Ascending aorta (tissue), 2 donors: ENCODE data around the gene DCHS1. TPM values are rescaled to one million over a fixed set of nuclear protein-coding genes. Genes with fewer than 3 reads are reported as not detected.

Source experiments
- DNase-seq, 2 donors: peaks; one replicate each; pipeline ENCODE4 v3.0.0-alpha.2; 2019; ENCODE audit warnings: low spot score in 2 of 2
- H3K27ac ChIP-seq, 2 donors: fragments of 200-600 bp; sonication (generic); one replicate each; pipeline ENCODE4 v1.5.1; 2016 to 2017; ENCODE audit warnings: mild to moderate bottlenecking in 1 of 2
- H3K27me3 ChIP-seq: fragments of 200-600 bp; sonication (generic); one replicate; pipeline ENCODE4 v1.5.1; 2017
- H3K36me3 ChIP-seq, 2 donors: fragments of 200-600 bp; sonication (generic); one replicate each; pipeline ENCODE4 v1.5.1; 2016
- H3K4me1 ChIP-seq, 2 donors: fragments of 200-600 bp; sonication (generic); one replicate each; pipeline ENCODE4 v1.5.1; 2016 to 2017; ENCODE audit warnings: mild to moderate bottlenecking in 1 of 2
- H3K4me3 ChIP-seq, 2 donors: fragments of 200-600 bp; sonication (generic); one replicate each; pipeline ENCODE4 v1.5.1; 2016 to 2017; ENCODE audit warnings: mild to moderate bottlenecking in 1 of 2
- H3K9me3 ChIP-seq, 2 donors: fragments of 200-600 bp; sonication (generic); one replicate each; pipeline ENCODE4 v1.5.1; 2016
- CTCF ChIP-seq, 3 experiments: fragments of 200-600 bp in 2 of 3; fragments of 450-650 bp in 1 of 3; sonication (generic) in 2 of 3; IDR thresholded peaks; one replicate each; pipeline ENCODE4 v1.5.1; 2016 to 2019; ENCODE audit warnings: antibody characterized with exemption in 3 of 3, mild to moderate bottlenecking in 1 of 3, moderate library complexity in 1 of 3
- intact Hi-C: fragments of 100-400 bp; cut with DNase I; formaldehyde crosslinking; loops from one replicate; pipeline ENCODE4 v1.15.1; 2023
- total RNA-seq: library from RNA; depleted of rRNA; stranded (reverse); fragments of >200 nt; gene quantifications from one replicate; pipeline ENCODE4 v1.1.0, GENCODE V29; 2016

DCHS1 gene
- total RNA-seq, 1 donor from 2014 or later = 58.0 TPM

- Histone ChIP-seq H3K27me3 (no peaks in the 10 kb centered on the region), H3K9me3 (no peaks in the 10 kb centered on the region), H3K4me1 (peaks cover 0 to 9% of the 10 kb centered on the region in 2 donors), H3K36me3 (peaks cover 0 to 7% of the 10 kb centered on the region in 2 donors), H3K4me3 (peak within 1 kb of the TSS; percentile 81 to 90), H3K27ac (peak within 1 kb of the TSS; percentile 80 to 93)
- TF ChIP-seq CTCF (IDR thresholded peaks at IDR 0.05) = peak; percentile 83 to 96 (median 89)
- intact Hi-C loops = loop anchor here (1.0 to 10.0 kb wide), 7 partner anchors 26 to 988 kb away; partner anchors contain the start of genes ILK, RRP8, SMPD1 and TPP1
- DNase-seq = peak; percentile 96 to 100
These were observed 27.6 kb upstream of the DCHS1 start, which contains the start of gene MRPL17 for GRCh38 chr11:6682936-6683861. TSS of gene MRPL17 (minus strand) at chr11:6683340. CDS start at chr11:6683296, 44 bp downstream.

GRCh38 chr11:6682591-6682935 is 27.0 kb upstream of the DCHS1 start:
- H3K9me3 ChIP-seq = no peaks in the 10 kb centered on the region
- intact Hi-C loops = loop anchor here (5.0 to 10.0 kb wide), 4 partner anchors 150 to 988 kb away; partner anchors contain the start of genes SMPD1 and TRIM3
- no peak for TF ChIP-seq CTCF (IDR thresholded peaks at IDR 0.05)
- peak overlapping the region; percentile 80 to 93 for H3K27ac ChIP-seq
- H3K4me3 ChIP-seq = peak overlapping the region; percentile 81 to 90
- no peaks in the 10 kb centered on the region for H3K27me3 ChIP-seq
- DNase-seq = no peak
- H3K4me1 ChIP-seq = peaks cover 0 to 9% of the 10 kb centered on the region in 2 donors
- peaks cover 0 to 7% of the 10 kb centered on the region in 2 donors for H3K36me3 ChIP-seq

- DNase-seq = no peak
- H3K36me3 ChIP-seq = peaks cover 0 to 7% of the 10 kb centered on the region in 2 donors
- H3K9me3 ChIP-seq = no peaks in the 10 kb centered on the region
- peak overlapping the region in 1 of 2 donors; percentile 80 for H3K27ac ChIP-seq
- TF ChIP-seq CTCF (IDR thresholded peaks at IDR 0.05) = no peak
- no peaks in the 10 kb centered on the region for H3K27me3 ChIP-seq
- peaks cover 0 to 9% of the 10 kb centered on the region in 2 donors for H3K4me1 ChIP-seq
- H3K4me3 ChIP-seq = peak overlapping the region; percentile 81 to 90
- intact Hi-C loops = loop anchor here (5.0 to 10.0 kb wide), 4 partner anchors 150 to 987 kb away; partner anchors contain the start of genes SMPD1 and TRIM3
These were observed 26.3 kb upstream of the DCHS1 start for GRCh38 chr11:6681949-6682348.

- Histone ChIP-seq H3K4me3 (peak overlapping the region in 1 of 2 donors; percentile 90), H3K36me3 (peaks cover 0 to 7% of the 10 kb centered on the region in 2 donors), H3K9me3 (no peaks in the 10 kb centered on the region), H3K27ac (no peak overlapping the region), H3K27me3 (no peaks in the 10 kb centered on the region), H3K4me1 (peaks cover 0 to 9% of the 10 kb centered on the region in 2 donors)
- intact Hi-C loops = loop anchor here (5.0 to 10.0 kb wide), 4 partner anchors 149 to 987 kb away; partner anchors contain the start of genes SMPD1 and TRIM3
- no peak for TF ChIP-seq CTCF (IDR thresholded peaks at IDR 0.05)
- no peak for DNase-seq
These were observed 25.9 kb upstream of the DCHS1 start for GRCh38 chr11:6681505-6681904.

GRCh38 chr11:6677018-6677417 is 21.4 kb upstream of the DCHS1 start:
- no peaks in the 10 kb centered on the region for H3K9me3 ChIP-seq
- no peak overlapping the region for H3K4me3 ChIP-seq
- H3K36me3 ChIP-seq = peaks cover 0 to 7% of the 10 kb centered on the region in 2 donors
- intact Hi-C loops = no loop called here
- no peak for TF ChIP-seq CTCF (IDR thresholded peaks at IDR 0.05)
- no peak overlapping the region for H3K27ac ChIP-seq
- H3K27me3 ChIP-seq = no peaks in the 10 kb centered on the region
- H3K4me1 ChIP-seq = peaks cover 0 to 3% of the 10 kb centered on the region in 2 donors
- DNase-seq = no peak
